GM18868 (cell line): ENCODE measurements around the gene CST4.
"Not testable (repeated sequence)": the region's sequence is repeated elsewhere in the genome, so short reads cannot be mapped to it uniquely, and the experiment has no call there.

Source experiments
- ATAC-seq: cut with Tn5 transposase; IDR thresholded peaks from one replicate; pipeline ENCODE4 v1.9.1; 2021; ENCODE audit warnings: mild to moderate bottlenecking, moderate library complexity; ENCODE audit not compliant: unreplicated experiment

Gene CST4

DNA sequence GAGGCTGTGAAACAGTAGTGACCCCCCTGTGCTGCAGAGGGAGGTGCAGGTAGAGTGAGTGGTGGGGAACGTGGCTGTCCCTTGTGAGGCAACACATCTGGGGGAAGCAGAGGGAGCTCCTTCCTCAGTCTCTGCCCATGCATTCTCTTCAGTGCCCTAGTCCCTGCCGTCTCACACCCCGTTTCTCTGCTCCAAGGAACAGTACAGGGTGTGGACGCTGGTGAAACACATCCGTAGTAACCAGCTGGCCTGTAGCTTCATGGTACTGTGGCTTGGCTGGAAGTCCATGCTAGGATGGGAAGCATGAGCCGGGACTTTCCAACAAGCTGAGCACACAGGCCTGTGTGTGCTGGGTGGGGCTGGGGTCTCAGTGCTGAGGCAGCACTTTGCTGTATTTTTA is 25.7 kb downstream of the CST4 start:
- no peak for ATAC-seq

DNA sequence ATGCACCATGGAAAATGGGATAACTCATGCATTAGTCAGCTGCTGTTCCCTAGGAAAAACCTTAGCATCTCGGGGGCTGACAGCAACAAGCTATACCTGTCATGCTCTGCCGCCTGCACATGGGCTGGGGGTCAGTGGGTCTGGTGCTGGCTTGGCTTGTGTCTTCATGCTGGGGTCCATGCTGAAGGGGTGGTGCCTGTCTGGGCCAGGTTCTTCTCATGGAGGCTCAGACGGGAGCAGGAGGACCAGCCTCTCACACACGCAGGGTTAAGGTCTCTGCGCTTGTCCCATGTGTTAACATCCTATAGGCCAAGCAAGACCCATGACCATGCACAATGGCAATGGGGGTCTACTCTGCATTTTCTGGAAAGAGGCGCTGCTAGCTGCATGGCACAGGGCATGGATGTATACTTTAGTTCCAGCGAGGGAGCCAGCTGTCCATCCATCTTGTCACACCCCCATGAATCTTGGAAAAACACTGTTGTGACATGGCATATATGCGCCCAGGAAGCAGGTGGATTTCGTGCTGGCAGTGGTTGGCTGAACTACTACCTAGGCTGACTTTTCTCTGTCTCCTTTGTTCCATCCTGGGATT is 26.5 kb downstream of the CST4 start:
- ATAC-seq: no peak

DNA sequence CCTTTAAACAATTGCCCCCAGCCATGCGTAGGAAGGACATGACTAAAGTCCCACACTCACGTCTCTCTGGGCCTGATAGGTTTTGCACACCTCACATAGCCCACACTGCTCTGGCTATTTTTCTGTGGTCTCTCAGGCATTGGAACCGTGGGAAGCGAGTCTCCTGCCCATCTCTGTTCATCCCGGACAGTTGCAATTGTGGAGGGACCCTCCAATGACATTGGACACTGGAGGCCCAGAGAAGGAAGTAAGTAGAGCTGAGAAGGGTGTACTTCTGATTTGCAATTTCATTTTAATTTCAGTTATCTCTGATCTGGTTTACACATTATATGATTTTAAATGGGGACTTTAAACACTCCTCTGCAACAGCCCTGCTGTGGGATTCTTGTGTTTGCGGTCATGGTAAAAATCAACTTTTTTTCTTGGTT is 27.8 kb downstream of the CST4 start:
- ATAC-seq: no peak

DNA sequence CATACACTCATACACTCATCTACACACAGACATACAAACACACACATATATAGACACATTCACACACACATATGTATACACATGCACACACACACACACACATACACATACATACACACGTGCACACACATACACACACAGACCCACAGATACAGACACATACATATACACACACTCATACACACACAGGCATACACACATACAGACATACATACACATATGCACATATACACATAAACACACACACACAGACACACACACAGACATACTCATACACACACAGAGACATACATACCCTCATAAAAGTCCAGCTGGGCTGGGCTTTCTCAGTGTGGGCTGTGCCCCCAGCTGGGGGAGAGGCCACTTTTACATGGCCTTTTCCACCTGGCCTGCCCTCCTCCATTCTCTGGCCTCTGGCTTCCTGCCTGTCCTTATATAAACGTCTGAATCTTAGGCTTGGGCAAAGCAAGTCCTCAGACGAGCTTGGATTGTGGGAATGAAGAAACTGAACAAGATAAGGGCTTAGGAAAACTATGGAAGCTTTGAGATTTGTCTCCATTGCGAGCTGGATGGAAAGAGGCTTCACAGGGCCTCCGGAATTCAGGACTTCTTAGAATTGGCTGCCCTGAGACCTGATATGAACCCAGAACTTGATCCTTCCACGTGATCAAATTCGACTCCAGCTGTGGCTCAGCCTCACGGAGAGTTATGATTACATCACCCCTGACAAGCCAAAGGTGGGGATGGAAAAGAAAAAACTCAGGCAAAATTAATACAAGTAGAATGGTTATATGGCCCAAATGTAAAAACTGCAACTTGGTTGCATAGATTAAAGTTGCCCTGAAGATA is 28.6 kb downstream of the CST4 start:
- ATAC-seq: no peak

DNA sequence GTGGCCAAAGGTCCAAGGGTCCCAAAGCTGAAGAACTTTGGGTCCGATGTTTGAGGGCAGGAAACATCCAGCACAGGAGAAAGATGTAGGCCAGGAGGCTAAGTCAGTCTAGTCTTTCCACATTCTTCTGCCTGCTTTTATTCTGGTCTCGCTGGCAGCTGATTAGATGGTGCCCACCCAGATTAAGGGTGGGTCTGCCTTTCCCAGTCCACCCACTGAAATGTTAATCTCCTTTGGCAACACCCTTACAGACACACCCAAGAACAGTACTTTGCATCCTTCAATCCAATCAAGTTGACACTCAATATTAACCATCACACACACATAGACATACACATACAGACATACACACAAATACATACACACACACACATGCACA is 29.2 kb downstream of the CST4 start:
- ATAC-seq: not testable (repeated sequence)

DNA sequence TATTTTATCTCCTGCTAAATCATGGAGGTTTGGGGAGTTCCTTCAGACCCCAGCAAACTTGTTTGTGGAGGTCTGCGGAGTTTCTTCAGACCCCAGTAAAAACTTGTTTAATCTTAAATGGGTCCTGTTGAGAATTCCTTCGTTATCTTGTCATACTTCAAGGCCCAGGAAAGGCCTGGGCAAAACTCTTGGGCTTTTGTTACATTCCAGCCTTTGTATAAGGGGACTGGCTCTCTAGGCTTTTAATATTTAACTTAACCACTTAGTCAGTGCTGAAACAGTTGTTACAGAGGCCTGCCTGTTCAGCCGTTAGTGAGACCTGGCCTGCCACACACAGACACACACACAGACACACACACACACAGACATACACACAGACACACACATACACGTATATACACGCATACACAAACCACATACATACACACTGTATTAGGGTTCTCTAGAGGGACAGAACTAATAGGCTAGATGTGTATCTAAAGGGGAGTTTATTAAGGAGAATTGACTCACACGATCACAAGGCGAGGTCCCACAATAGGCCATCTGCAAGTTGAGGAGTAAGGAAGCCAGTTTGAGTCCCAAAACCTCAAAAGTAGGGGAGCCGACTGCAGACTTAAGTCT is 29.7 kb downstream of the CST4 start:
- no peak for ATAC-seq

DNA sequence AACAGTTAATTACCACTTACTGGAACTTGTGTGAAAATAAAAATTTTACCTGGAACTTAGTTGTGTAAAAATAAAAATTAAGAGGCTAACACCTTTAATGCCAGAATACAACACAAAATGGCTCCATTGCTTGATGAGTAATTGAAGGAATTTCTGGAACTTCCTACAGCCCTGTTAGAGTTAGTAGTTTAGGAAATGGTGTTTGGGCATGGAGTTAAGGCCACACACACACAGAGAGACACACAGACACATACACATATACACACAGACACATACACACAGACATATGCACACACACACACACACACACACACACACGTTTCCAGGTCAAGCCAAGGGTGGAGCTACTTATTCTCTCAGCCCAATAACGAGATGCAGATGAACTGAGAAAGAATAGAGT is 30.5 kb downstream of the CST4 start:
- no peak for ATAC-seq

DNA sequence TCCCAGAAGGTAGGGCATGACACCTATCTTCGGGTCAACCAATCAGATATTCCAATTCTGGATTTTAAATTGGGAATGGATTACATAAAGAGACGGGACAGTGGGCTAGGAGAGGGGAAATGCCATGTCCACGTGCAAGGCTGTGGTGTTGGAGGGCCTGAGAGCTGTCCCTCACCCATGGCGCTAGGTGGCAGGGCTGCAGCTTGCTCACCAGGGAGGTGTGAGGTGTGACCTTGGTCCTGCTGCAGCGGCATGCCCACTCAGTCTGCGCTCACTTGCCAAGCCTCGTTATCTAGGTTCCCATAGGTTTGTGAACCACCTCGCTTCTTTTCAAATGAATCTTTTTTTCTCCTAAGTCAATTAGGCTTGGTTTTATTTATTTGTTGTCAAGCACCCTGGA is 31.6 kb downstream of the CST4 start:
- no peak for ATAC-seq

DNA sequence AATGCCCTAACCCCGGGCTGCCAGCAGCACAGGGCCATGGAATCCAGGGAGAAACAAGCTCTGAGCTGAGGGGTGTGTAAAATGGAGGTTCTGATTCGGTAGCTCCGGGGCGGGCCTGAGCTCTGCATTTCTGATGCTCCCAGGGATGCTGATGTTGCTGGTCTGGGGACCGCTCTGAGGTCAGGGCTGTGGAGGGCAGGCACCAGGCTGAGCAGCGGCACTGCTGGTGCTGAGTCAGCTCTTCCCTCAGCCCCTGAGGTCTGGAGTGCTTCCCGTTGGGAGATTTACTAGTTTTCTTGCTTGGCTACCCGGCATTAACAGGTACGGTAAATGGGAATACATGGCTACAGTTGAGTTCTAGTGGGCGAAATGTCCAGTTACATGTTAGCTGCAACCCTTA is 32.5 kb downstream of the CST4 start:
- ATAC-seq: no peak

DNA sequence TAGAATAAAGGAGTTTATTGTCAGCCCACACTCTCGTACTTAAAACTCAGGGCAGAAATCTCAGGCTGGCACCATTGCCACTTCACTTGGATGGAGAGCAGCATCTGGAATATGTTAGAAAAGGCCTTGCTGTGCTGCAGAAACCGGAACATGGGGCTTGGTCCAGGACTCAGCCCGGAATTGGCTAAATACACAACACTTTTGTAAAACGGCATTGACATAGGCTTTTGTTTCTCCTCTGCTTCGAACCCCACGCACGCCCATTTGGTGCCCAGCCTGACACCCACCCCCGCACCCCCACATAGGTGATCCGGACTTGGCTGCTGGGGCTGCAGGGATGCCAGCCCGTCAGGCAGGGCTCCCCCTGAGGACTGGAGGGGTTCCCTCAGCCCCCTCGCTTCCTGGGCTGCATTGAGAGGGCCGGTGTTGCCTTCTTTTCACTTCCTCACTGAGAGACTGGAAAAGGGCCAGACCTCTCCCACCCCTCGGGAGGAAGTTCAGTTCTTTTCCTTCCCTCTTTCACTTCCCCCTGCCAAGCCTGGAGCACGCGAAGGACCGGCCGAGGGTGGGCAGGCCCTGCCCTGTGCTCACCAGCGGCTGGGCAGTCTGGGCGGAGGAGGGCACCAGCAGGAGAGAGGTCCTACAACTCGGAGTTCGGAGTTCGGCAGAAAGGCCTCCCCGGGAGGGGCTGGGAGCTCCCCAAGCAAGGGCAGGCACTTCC is 33.2 kb downstream of the CST4 start:
- ATAC-seq: no peak

DNA sequence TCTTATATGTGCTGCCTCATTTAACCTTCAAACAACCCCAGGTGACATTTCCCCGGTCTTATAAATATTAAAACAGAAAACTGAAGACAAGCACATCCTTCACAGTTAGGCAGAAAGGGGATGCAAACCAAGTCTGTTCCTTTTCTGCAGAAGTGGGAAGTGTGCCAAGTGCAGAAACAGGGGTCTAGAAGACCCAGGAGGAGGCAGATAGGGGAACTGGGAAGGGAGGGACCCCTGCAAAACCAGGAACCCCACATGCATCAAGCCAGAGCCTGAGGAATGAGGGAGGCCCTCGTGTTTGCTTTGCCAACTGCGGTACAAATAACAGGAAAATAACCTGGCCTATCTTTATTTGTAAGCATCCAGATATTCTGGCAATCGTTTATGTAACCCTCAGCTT is 34.1 kb downstream of the CST4 start:
- no peak for ATAC-seq

DNA sequence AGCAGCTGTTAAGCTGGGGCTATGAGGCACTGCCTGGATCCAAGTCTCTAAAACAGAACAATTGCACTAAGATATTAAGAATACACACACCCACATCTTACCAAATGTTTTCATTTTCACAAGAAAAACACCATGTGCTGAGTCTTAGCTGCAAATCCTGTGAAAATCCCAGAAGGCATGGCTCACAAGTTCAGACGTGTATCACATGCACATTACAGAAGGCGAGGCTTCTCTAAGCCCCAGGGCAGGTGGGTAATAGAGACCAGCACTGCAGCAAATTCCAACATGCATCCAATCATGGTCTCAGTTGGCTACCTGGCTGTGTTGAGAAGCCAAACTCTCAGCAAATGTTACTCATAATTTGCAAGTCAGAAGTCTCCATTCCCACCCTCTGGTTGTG is 34.8 kb downstream of the CST4 start:
- no peak for ATAC-seq

DNA sequence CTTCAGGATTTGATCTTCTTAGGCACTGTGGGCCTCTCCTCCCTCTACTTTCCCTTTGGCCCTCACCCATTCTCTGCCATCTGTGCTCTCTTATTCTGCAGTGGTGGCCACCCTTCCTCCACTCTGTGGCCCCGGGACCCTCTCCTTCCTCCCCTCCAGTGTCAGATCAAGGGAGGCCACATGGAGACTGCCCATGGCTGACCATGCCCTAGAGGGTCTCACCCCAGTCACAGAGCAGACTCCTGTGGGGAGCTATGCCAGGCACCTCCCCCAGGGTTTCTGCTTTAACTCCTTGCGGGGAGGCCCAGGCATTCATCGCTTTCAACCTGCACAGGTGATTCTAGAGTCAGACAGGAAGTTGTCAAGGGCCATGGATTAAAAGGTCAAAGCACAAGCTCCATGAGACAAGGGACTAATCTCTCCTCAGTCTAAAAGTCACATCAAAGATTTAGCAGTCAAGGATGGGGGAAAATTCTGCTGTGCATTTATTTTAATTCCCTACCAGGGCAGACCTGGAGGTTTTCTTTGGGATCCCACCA is 35.4 kb downstream of the CST4 start:
- ATAC-seq: no peak

DNA sequence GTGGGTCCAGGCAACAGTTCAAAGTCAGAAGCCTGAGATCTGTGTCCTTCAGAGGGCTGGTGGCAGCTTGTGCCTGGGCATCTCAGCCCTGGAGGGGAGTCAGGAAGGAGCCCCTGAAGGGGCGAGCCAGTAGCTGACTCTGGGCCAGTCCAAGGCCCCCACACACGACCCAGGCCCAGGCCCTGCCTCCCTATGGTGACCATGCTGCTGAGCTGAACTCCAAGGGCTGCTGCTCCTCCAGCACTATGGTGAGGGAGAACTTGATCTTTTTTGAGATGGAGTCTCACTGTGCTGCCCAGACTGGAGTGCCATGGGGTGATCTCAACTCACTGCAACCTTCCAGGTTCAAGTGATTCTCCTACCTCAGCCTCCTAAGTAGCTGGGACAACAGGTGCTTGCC is 35.9 kb downstream of the CST4 start:
- no peak for ATAC-seq

DNA sequence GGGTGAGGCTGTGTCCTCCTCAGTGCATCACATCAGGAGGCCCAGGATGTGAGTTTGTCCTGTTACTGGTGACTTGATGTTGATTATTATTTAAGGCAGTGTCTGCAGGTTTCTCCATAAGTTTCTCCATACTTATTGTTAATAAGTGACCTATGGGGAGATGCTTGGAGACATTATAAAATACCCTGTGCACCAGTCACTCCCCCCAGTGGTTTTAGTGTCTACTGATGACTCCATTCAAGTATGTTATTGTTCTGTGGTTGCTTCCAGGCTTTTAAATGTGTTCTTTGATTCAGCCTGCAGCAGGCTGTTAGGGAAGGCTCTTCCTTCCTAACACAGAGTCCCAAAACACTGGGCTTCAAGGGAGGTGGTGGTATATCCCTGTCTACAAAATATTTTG is 36.5 kb downstream of the CST4 start:
- ATAC-seq: no peak

DNA sequence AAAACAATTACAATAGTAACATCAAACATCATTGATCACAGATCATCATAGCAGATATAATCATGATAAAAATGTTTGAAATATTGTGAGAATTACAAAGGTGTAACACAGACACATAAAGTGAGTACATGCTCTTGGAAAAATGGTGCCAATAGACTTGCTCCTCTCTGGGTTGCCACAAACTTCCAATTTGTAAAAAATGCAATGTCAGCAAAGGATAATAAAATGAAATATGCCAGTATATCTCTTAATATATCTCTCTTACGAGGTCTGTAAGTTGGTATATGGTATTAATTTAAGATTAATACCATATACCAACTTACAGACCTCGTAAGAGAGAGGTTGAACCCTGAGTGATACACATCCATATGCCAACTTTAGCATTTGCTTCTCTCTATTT is 37.7 kb downstream of the CST4 start:
- no peak for ATAC-seq

DNA sequence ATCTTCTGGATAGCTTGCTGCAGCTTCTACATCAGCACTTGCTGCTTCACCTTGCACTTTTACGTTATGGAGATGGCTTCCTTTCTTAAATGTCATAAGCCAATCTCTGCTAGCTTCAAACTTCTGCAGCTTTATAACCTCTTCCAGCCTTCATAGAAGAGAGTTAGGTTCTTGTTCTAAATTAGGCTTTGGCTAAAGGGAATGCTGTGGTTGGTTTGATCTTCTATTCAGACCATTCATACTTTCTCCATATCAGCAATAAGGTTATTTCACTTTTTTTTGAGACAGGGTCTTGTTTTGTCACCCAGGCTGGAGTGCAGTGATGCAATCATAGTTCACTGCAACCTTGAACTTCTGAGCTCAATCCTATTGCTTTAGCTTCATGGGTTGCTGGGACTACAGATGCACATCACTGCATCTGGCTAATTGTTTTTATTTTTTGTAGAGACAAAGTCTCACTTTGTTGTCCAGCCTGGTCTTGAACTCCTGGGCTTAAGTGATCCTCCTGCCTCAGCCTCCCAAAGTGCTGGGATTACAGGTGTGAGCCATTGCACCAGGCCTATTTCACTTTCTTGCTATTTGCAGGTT is 38.9 kb downstream of the CST4 start:
- ATAC-seq: no peak

DNA sequence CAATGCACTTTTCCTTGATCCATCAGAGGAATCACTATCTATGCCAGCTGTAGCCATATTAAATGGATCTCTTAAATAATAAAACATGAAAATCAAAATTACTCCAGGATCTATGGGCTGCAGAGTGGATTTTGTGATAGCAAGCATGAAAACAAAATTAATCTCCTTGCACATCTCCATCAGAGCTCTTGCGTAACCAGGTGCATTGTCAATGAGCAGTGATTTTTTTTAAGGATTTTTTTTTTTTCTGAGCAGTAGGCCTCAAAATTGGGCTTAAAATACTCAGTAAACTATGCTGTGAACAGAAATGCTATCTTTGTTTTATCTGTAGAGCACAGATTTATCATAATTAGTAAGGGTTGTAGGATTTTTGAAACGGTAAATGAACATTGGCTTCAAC is 39.6 kb downstream of the CST4 start:
- no peak for ATAC-seq

DNA sequence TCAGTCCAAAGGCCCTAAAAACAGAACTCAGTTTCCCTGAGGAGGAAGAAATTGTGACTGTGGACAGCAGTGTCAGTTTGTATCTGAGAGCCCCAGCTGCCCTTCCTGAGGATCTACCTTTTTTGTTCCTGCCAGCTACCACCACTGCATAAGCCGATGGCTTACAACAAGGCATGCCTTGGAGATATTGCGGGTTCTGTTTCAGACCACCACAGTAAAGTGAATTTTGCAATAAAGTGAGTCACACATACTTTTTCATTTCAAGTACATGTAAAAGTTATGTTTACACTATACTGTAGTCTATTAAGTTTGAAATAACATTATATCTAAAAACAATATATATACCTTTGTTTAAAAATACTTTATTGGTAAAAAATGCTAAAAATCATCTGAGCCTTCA is 41.5 kb downstream of the CST4 start:
- ATAC-seq: no peak

DNA sequence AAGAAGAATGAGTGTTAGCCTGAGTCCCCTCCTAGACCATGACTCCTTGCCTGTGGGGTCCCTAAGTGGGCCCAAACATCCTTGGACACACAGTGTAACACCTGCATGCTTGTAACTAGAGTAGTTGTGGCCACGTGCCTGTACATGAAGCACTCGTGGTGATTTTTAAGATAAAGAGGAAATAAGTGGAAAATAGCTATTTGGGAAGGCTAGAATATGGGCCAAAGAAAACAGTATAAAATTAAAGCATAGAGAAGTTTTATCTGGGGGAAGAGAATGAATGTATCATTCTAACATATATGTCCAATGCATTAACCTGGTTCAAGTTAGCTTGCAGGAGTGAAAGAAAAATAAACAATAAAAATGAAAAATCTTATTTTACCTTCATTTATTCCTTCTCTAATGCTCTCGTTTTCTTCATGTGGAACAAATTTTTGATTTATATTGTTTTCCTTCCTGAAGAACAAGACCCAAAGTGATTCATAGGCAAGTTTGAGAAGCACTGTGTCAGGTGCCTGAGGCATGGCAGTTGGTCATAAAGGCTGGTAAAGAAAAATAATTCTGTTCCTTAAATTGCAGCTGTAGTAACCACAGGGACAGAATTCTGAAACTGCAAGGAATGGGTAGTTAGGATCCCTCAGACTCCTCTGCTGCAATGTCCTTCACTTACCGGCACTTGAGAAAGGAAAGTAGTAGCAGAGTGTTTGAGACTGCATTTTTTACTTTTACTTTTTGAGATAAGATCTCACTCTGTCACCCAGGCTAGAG is 42.5 kb downstream of the CST4 start:
- ATAC-seq: no peak
